HepG2 (cell line): ENCODE measurements around the gene KCTD16. TPM values are rescaled to one million over a fixed set of nuclear protein-coding genes. Genes with fewer than 3 reads are reported as not detected.

Experiments
- AGO2 ChIP-seq: fragments of 200-400 bp; formaldehyde crosslinking; optimal IDR thresholded peaks from 2 replicates; pipeline ENCODE3; 2017; ENCODE audit warnings: mild to moderate bottlenecking, low read depth, low read length, moderate library complexity
- HDAC6 ChIP-seq: fragments of 200-600 bp; sonication (generic); IDR thresholded peaks from 2 replicates; pipeline ENCODE4 v1.7.0; 2017; ENCODE audit warnings: mild to moderate bottlenecking, antibody characterized with exemption, low read length, low read depth
- HIVEP1 ChIP-seq: sonication (generic); formaldehyde crosslinking; IDR thresholded peaks from 2 replicates; pipeline ENCODE4 v1.4.0; 2020; ENCODE audit warnings: mild to moderate bottlenecking, missing genetic modification reagents
- KMT2B ChIP-seq: IDR thresholded peaks from 2 replicates; pipeline ENCODE4 v1.6.1; 2016; ENCODE audit warnings: missing genetic modification reagents, missing compliant biosample characterization
- YEATS4 ChIP-seq: sonication (generic); formaldehyde crosslinking; IDR thresholded peaks from 2 replicates; pipeline ENCODE4 v1.4.0; 2020; ENCODE audit warnings: missing genetic modification reagents, borderline replicate concordance
- ZNF331 ChIP-seq: sonication (generic); formaldehyde crosslinking; IDR thresholded peaks from 2 replicates; pipeline ENCODE4 v1.4.0; 2020; ENCODE audit warnings: missing genetic modification reagents
- polyA plus RNA-seq, 8 experiments: library from polyadenylated mRNA; depleted of rRNA in 3 of 8; stranded (reverse) in 7 of 8; unstranded in 1 of 8; fragments of >200 nt; fragmentation: Illumina TruSeq in 4 of 8; extraction: Trizol in 4 of 8; gene quantifications; 2 replicates each; pipeline versions ENCODE4 v1.2.1 to v1.2.3, GENCODE V29; 2011 to 2016; ENCODE audit warnings: low read depth in 4 of 8, missing spikeins in 1 of 8, mixed read lengths in 1 of 8; ENCODE audit not compliant: insufficient read depth in 1 of 8
- total RNA-seq, 5 experiments: library from RNA; depleted of rRNA; stranded (reverse); fragments of >200 nt; fragmentation: Illumina TruSeq; extraction: Trizol; gene quantifications; 2 replicates each; pipeline ENCODE4 v1.2.3, GENCODE V29; 2016; ENCODE audit warnings: low read depth in 1 of 5
- TF ChIP-seq, protein P1 (sequence below), 2 experiments: fragments of 450-650 bp in 1 of 2; sonication (generic) in 1 of 2; formaldehyde crosslinking in 1 of 2; IDR thresholded peaks; 2 replicates each; pipeline versions ENCODE4 v1.6.1 to v1.8.0; 2016 to 2022; ENCODE audit warnings: antibody characterized with exemption in 1 of 2, mild to moderate bottlenecking in 1 of 2, missing genetic modification reagents in 1 of 2
- TF ChIP-seq, protein P2 (sequence below), 2 experiments: fragments of 450-650 bp in 1 of 2; sonication (generic) in 1 of 2; formaldehyde crosslinking; IDR thresholded peaks; 2 replicates each; pipeline versions ENCODE4 v1.5.0 to v1.8.0; 2020 to 2022; ENCODE audit warnings: mild to moderate bottlenecking in 1 of 2, missing genetic modification reagents in 1 of 2
- TF ChIP-seq, protein P3 (sequence below): IDR thresholded peaks from 2 replicates; pipeline ENCODE4 v1.6.1; 2016; ENCODE audit warnings: mild to moderate bottlenecking, missing biosample characterization, missing genetic modification reagents
- TF ChIP-seq, protein P4 (sequence below): sonication (generic); formaldehyde crosslinking; IDR thresholded peaks from 2 replicates; pipeline ENCODE4 v1.5.1; 2020; ENCODE audit warnings: mild to moderate bottlenecking, missing genetic modification reagents, moderate library complexity

The KCTD16 gene
- total and polyA plus RNA-seq, 2 of the 13 experiments (the other 11 are each of a cell fraction or from before 2014, with no cell fraction given), result 0.02 to 0.09 TPM

DNA sequence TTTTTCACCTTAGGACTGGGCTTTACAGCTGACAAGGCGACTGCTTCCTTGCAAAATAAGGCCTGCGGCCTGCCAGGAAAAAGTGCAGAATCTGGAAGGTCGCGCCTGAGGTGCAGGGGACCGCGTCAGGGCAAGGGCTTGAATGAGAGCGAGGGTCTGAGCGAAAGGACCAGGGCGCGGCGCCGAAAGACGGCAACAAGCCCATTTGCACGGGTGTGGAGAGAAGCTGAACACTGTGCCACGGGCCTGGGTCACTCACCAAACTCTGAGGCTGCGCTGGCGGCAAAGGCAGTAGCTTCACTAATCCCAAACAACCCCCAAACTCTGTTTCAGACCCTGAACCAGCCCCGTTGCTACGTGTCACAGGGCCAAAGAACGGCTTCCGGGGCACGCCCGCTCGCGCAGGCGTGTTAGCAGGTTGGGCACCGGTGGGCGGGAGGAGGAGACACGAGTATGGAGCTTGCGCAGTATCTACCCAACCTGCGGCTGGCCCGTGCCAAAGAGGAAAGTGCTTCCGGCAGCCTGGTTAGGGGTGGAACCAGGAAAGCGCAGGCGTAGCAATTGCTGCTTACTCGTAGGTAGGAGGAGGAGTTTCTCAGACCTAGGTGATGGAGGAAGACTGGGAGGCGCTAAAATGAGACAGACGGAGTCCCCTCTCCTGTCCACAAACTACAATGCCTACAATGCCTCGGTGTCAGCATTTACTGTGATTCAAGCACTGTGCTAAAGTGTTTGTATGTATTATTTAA lies at the start of gene KCTD16, which contains the start of gene YIPF5 (continued):
- TF ChIP-seq, protein P1, sequence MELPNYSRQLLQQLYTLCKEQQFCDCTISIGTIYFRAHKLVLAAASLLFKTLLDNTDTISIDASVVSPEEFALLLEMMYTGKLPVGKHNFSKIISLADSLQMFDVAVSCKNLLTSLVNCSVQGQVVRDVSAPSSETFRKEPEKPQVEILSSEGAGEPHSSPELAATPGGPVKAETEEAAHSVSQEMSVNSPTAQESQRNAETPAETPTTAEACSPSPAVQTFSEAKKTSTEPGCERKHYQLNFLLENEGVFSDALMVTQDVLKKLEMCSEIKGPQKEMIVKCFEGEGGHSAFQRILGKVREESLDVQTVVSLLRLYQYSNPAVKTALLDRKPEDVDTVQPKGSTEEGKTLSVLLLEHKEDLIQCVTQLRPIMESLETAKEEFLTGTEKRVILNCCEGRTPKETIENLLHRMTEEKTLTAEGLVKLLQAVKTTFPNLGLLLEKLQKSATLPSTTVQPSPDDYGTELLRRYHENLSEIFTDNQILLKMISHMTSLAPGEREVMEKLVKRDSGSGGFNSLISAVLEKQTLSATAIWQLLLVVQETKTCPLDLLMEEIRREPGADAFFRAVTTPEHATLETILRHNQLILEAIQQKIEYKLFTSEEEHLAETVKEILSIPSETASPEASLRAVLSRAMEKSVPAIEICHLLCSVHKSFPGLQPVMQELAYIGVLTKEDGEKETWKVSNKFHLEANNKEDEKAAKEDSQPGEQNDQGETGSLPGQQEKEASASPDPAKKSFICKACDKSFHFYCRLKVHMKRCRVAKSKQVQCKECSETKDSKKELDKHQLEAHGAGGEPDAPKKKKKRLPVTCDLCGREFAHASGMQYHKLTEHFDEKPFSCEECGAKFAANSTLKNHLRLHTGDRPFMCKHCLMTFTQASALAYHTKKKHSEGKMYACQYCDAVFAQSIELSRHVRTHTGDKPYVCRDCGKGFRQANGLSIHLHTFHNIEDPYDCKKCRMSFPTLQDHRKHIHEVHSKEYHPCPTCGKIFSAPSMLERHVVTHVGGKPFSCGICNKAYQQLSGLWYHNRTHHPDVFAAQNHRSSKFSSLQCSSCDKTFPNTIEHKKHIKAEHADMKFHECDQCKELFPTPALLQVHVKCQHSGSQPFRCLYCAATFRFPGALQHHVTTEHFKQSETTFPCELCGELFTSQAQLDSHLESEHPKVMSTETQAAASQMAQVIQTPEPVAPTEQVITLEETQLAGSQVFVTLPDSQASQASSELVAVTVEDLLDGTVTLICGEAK (IDR thresholded peaks at IDR 0.05), result no peak; the same call in 1 of the 2 replicates
- TF ChIP-seq, protein P1 (CRISPR knock-in tag; IDR thresholded peaks at IDR 0.05), result no peak
- TF ChIP-seq, protein P2, sequence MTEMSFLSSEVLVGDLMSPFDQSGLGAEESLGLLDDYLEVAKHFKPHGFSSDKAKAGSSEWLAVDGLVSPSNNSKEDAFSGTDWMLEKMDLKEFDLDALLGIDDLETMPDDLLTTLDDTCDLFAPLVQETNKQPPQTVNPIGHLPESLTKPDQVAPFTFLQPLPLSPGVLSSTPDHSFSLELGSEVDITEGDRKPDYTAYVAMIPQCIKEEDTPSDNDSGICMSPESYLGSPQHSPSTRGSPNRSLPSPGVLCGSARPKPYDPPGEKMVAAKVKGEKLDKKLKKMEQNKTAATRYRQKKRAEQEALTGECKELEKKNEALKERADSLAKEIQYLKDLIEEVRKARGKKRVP (CRISPR knock-in tag; IDR thresholded peaks at IDR 0.05), result no peak
- TF ChIP-seq HDAC6 (no peak), YEATS4 (CRISPR knock-in tag) (peak; percentile 90), HIVEP1 (CRISPR knock-in tag) (peak; percentile 81), KMT2B (peak; percentile 79; the same call in 1 of the 2 replicates), ZNF331 (CRISPR knock-in tag) (no peak; the same call in 1 of the 2 replicates), AGO2 (peak; percentile 62)
- TF ChIP-seq, protein P3, sequence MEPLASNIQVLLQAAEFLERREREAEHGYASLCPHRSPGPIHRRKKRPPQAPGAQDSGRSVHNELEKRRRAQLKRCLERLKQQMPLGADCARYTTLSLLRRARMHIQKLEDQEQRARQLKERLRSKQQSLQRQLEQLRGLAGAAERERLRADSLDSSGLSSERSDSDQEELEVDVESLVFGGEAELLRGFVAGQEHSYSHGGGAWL (CRISPR knock-in tag), result 0 out of 2 replicates have a peak, but pooled peaks have one; percentile 56
- TF ChIP-seq, protein P4, sequence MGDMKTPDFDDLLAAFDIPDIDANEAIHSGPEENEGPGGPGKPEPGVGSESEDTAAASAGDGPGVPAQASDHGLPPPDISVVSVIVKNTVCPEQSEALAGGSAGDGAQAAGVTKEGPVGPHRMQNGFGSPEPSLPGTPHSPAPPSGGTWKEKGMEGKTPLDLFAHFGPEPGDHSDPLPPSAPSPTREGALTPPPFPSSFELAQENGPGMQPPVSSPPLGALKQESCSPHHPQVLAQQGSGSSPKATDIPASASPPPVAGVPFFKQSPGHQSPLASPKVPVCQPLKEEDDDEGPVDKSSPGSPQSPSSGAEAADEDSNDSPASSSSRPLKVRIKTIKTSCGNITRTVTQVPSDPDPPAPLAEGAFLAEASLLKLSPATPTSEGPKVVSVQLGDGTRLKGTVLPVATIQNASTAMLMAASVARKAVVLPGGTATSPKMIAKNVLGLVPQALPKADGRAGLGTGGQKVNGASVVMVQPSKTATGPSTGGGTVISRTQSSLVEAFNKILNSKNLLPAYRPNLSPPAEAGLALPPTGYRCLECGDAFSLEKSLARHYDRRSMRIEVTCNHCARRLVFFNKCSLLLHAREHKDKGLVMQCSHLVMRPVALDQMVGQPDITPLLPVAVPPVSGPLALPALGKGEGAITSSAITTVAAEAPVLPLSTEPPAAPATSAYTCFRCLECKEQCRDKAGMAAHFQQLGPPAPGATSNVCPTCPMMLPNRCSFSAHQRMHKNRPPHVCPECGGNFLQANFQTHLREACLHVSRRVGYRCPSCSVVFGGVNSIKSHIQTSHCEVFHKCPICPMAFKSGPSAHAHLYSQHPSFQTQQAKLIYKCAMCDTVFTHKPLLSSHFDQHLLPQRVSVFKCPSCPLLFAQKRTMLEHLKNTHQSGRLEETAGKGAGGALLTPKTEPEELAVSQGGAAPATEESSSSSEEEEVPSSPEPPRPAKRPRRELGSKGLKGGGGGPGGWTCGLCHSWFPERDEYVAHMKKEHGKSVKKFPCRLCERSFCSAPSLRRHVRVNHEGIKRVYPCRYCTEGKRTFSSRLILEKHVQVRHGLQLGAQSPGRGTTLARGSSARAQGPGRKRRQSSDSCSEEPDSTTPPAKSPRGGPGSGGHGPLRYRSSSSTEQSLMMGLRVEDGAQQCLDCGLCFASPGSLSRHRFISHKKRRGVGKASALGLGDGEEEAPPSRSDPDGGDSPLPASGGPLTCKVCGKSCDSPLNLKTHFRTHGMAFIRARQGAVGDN (CRISPR knock-in tag), result peak; percentile 86
